GM23248 (cell line): ENCODE results near the gene RANGAP1.

ENCODE experiments used
- EZH2 ChIP-seq: fragments of 200-600 bp; sonication (generic); IDR thresholded peaks from 2 replicates; pipeline ENCODE4 v1.6.1; 2018; ENCODE audit warnings: antibody characterized with exemption, mild to moderate bottlenecking; ENCODE audit not compliant: insufficient read depth, poor library complexity, severe bottlenecking
- EZH2phosphoT487 ChIP-seq: fragments of 200-600 bp; sonication (generic); IDR thresholded peaks from 2 replicates; pipeline ENCODE4 v1.6.1; 2018; ENCODE audit warnings: antibody characterized with exemption, moderate library complexity, mild to moderate bottlenecking, low read depth; ENCODE audit not compliant: insufficient read depth

DNA sequence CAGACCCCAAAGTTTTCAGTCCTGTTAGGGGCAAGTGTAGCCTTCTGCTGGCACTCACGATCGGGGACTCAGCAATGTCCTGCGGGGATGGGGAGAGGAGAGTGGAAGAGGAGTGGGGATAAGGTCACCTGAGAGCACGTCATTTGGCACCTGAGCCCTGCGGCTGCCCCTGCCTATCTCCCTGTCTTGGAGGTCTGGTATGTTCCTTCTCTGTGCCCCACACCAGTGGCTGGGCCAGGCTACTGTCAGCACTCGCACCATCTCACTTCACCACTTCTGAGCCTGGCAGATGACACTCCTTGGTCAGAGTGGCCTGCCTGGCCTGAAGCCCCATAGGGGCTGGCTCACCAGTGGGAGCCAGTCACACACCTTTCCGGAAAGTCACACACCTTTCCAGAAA is 25.1 kb downstream of the RANGAP1 start:
- TF ChIP-seq EZH2 (no peak), EZH2phosphoT487 (no peak)
